ENCODE results near the gene ZNF618. TPM values are rescaled to one million over a fixed set of nuclear protein-coding genes. Genes with fewer than 3 reads are reported as not detected.
"Not testable (repeated sequence)": the region's sequence is repeated elsewhere in the genome, so short reads cannot be mapped to it uniquely, and the experiment has no call there.

The ZNF618 gene
- total RNA-seq, 1 experiment from 2014 or later = 4.2 TPM

GRCh38 chr9:113995963-113996362 is 119.9 kb downstream of the ZNF618 start:
- no peak overlapping the region for H2AFZ ChIP-seq (ENCODE audit: low read length)
- H3K36me3 ChIP-seq (ENCODE audit: low read depth, low read length) = no peaks in the 10 kb centered on the region
- no peak overlapping the region for H3K4me3 ChIP-seq (ENCODE audit: low read length)
- H3K9ac ChIP-seq (ENCODE audit: low read length) = no peak overlapping the region
- TF ChIP-seq EZH2 (IDR thresholded peaks at IDR 0.05; ENCODE audit: low read length, unreplicated experiment) (no peak), CTCF (conservative IDR thresholded peaks at IDR 0.05; ENCODE audit: low read depth, low read length) (no peak), EZH2phosphoT487 (IDR thresholded peaks at IDR 0.05; ENCODE audit: borderline replicate concordance, low read length) (no peak)
- H3K27ac ChIP-seq (ENCODE audit: low read length) = no peak overlapping the region
- DNase-seq = no peak
- ChIA-PET POLR2A (ENCODE audit: unreplicated experiment) (no interaction called here), CTCF (no interaction called here)
- H4K20me1 ChIP-seq (ENCODE audit: low read length) = no peaks in the 10 kb centered on the region
- H3K4me1 ChIP-seq (ENCODE audit: insufficient read depth, low read length) = no peaks in the 10 kb centered on the region
- no TSS peak for BruUV-seq (replicated peaks)
- intact Hi-C loops (cut with micrococcal nuclease) = no loop called here
- no peaks in the 10 kb centered on the region for H3F3A ChIP-seq (ENCODE audit: low read length, unreplicated experiment)
- no peak for ATAC-seq
- no peaks in the 10 kb centered on the region for H3K79me2 ChIP-seq (ENCODE audit: low read length)
- H3K9me3 ChIP-seq (ENCODE audit: low read length) = no peaks in the 10 kb centered on the region
- H3K27me3 ChIP-seq (ENCODE audit: low read length) = no peaks in the 10 kb centered on the region
- no peak overlapping the region for H3K4me2 ChIP-seq (ENCODE audit: low read length)
- no peaks in the 10 kb centered on the region for H3K9me2 ChIP-seq (replicated peaks; ENCODE audit: low read length)

- CTCF ChIA-PET = no interaction called here
- no peak for ATAC-seq
- no peak for TF ChIP-seq EZH2phosphoT487 (IDR thresholded peaks at IDR 0.05; ENCODE audit: borderline replicate concordance, low read length)
- TF ChIP-seq CTCF (conservative IDR thresholded peaks at IDR 0.05; ENCODE audit: low read depth, low read length) = no peak
- no peak for TF ChIP-seq EZH2 (IDR thresholded peaks at IDR 0.05; ENCODE audit: low read length, unreplicated experiment)
- no TSS peak for BruUV-seq (replicated peaks)
- H3K9ac ChIP-seq (ENCODE audit: low read length) = no peak overlapping the region
- POLR2A ChIA-PET (ENCODE audit: unreplicated experiment) = no interaction called here
- H3K9me3 ChIP-seq (ENCODE audit: low read length) = no peaks in the 10 kb centered on the region
- H4K20me1 ChIP-seq (ENCODE audit: low read length) = no peaks in the 10 kb centered on the region
- no peaks in the 10 kb centered on the region for H3K36me3 ChIP-seq (ENCODE audit: low read depth, low read length)
- no peak overlapping the region for H3K27ac ChIP-seq (ENCODE audit: low read length)
- no peak for DNase-seq
- H3K4me1 ChIP-seq (ENCODE audit: insufficient read depth, low read length) = no peaks in the 10 kb centered on the region
- H3F3A ChIP-seq (ENCODE audit: low read length, unreplicated experiment) = no peaks in the 10 kb centered on the region
- H2AFZ ChIP-seq (ENCODE audit: low read length) = no peak overlapping the region
- H3K27me3 ChIP-seq (ENCODE audit: low read length) = no peaks in the 10 kb centered on the region
- no peaks in the 10 kb centered on the region for H3K79me2 ChIP-seq (ENCODE audit: low read length)
- no peaks in the 10 kb centered on the region for H3K9me2 ChIP-seq (replicated peaks; ENCODE audit: low read length)
- intact Hi-C loops (cut with micrococcal nuclease) = no loop called here
- H3K4me3 ChIP-seq (ENCODE audit: low read length) = no peak overlapping the region
- no peak overlapping the region for H3K4me2 ChIP-seq (ENCODE audit: low read length)
These were observed 120.5 kb downstream of the ZNF618 start for GRCh38 chr9:113996531-113997001.

- H2AFZ ChIP-seq (ENCODE audit: low read length); H3K27me3 ChIP-seq (ENCODE audit: low read length); H3K9me2 ChIP-seq (replicated peaks; ENCODE audit: low read length); H3K9ac ChIP-seq (ENCODE audit: low read length); H3K9me3 ChIP-seq (ENCODE audit: low read length); DNase-seq; H3K4me1 ChIP-seq (ENCODE audit: insufficient read depth, low read length); POLR2A ChIA-PET (ENCODE audit: unreplicated experiment); H3F3A ChIP-seq (ENCODE audit: low read length, unreplicated experiment); intact Hi-C loops (cut with micrococcal nuclease); BruUV-seq (replicated peaks); H3K4me3 ChIP-seq (ENCODE audit: low read length); H3K27ac ChIP-seq (ENCODE audit: low read length); H4K20me1 ChIP-seq (ENCODE audit: low read length); H3K79me2 ChIP-seq (ENCODE audit: low read length); H3K4me2 ChIP-seq (ENCODE audit: low read length); H3K36me3 ChIP-seq (ENCODE audit: low read depth, low read length); ATAC-seq; CTCF ChIA-PET: not testable (repeated sequence)
These were observed 121.0 kb downstream of the ZNF618 start for GRCh38 chr9:113997064-113997463.

All from PC-3 (cell line).